ENCODE measurements around the gene MYO10.
"Not testable (repeated sequence)": the region's sequence is repeated elsewhere in the genome, so short reads cannot be mapped to it uniquely, and the experiment has no call there.

Gene MYO10

DNA sequence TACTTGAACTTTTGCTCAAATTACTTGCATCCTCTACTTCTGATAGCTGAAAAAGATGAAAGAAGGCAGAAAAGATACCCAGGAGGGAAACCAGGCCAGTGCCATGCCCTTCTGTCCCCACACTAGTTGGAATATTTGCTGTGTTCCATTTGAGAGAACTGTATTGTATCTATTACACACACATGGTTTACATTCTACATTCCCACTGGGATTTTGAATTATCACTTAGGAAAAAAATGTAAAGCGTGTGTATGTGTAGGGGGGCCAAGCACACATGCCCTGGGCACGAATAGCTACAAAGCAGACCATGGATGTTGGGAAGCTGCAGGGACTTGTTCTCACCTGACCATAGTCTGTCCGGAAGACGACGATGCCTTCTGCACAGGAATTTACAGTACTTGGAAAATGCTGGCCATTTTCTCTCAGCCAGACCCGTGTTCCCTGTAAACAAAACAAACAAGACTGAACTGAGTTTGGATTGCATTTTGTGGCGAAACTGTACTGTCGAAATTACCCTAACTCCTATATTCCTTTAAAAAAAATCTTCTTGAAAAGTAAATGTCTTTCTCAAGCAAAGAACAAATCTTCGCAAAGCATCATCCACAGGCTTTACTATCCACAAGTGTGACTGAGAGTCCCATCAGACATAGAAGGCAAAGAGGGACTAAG lies 58.7 kb downstream of the MYO10 start:
- Histone ChIP-seq H3K79me2 (ENCODE audit: insufficient read depth, low read depth) (no peaks in the 10 kb centered on the region), H3K27ac (no peak overlapping the region)

DNA sequence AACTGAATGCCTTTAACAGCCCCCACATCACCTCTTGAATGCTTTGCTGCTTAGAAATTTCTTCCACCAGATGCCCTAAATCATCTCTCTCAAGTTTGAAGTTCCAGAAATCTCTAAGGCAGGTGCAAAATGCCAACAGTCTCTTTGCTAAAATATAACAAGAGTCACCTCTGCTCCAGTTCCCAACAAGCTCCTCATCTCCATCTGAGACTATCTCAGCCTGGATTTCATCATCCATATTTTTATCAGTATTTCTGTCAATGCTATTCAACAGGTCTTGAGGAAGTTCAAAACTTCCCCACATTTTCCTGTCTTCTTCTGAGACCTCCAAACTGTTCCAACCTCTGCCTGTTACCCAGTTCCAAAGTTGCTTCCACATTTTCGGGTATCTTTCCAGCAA lies 61.7 kb downstream of the MYO10 start:
- not testable (repeated sequence) for H4K20me1 ChIP-seq (ENCODE audit: insufficient read depth); H3K4me3 ChIP-seq (IDR thresholded peaks at IDR 0.05; ENCODE audit: insufficient read depth, low read depth, low read length); H3K79me2 ChIP-seq (ENCODE audit: insufficient read depth, low read depth); H3K4me1 ChIP-seq (ENCODE audit: low read depth, poor library complexity, severe bottlenecking); H3K4me2 ChIP-seq; H3K36me3 ChIP-seq (ENCODE audit: insufficient read depth); H3K9ac ChIP-seq; H3K27ac ChIP-seq; H3K27me3 ChIP-seq (ENCODE audit: insufficient read depth, low read depth); H2AFZ ChIP-seq (ENCODE audit: low read depth)

More for the DNA sequence above, 58.7 kb downstream of the MYO10 start:
- no peaks in the 10 kb centered on the region for H3K27me3 ChIP-seq (ENCODE audit: insufficient read depth, low read depth)
- no peak overlapping the region for H3K9ac ChIP-seq
- no peaks in the 10 kb centered on the region for H3K4me1 ChIP-seq (ENCODE audit: low read depth, poor library complexity, severe bottlenecking)
- H4K20me1 ChIP-seq (ENCODE audit: insufficient read depth), result no peaks in the 10 kb centered on the region
- H3K4me2 ChIP-seq, result no peak overlapping the region
- H3K36me3 ChIP-seq (ENCODE audit: insufficient read depth), result no peaks in the 10 kb centered on the region
- TF ChIP-seq, protein P1, sequence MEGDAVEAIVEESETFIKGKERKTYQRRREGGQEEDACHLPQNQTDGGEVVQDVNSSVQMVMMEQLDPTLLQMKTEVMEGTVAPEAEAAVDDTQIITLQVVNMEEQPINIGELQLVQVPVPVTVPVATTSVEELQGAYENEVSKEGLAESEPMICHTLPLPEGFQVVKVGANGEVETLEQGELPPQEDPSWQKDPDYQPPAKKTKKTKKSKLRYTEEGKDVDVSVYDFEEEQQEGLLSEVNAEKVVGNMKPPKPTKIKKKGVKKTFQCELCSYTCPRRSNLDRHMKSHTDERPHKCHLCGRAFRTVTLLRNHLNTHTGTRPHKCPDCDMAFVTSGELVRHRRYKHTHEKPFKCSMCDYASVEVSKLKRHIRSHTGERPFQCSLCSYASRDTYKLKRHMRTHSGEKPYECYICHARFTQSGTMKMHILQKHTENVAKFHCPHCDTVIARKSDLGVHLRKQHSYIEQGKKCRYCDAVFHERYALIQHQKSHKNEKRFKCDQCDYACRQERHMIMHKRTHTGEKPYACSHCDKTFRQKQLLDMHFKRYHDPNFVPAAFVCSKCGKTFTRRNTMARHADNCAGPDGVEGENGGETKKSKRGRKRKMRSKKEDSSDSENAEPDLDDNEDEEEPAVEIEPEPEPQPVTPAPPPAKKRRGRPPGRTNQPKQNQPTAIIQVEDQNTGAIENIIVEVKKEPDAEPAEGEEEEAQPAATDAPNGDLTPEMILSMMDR (conservative IDR thresholded peaks at IDR 0.05; ENCODE audit: low read depth, low read length), result no peak
- no peak overlapping the region for H2AFZ ChIP-seq (ENCODE audit: low read depth)
- no peak overlapping the region for H3K4me3 ChIP-seq (IDR thresholded peaks at IDR 0.05; ENCODE audit: insufficient read depth, low read depth, low read length)

DNA sequence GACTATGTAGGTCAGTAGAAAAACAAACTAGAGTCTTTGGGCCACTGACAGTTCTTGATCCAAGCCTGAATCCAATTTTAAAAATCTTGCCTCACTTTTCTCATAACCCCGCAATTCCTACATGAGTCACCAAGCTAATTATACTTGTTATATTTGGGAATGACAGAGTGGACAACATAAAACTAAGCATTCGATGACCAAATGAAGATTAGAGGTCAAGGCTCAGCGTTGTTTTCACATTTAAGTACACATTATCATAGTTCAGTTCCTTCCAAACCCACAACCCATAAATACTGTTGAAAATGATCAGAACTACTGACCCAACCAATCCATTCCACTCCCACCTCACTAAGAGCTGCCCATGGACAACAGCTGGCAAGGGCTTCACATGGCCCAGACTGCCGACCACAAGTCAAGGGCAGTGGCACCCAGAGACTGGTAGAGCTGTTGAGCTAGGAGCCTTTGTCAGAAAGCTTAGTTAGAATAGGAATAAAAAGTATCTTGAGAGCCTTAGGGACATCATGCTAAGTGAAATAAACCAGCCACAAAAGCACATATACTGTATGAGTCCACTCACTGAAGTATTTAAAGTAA lies 64.2 kb downstream of the MYO10 start:
- Histone ChIP-seq H3K27me3 (ENCODE audit: insufficient read depth, low read depth) (no peaks in the 10 kb centered on the region), H2AFZ (ENCODE audit: low read depth) (no peak overlapping the region), H3K4me3 (IDR thresholded peaks at IDR 0.05; ENCODE audit: insufficient read depth, low read depth, low read length) (no peak overlapping the region), H4K20me1 (ENCODE audit: insufficient read depth) (no peaks in the 10 kb centered on the region), H3K4me1 (ENCODE audit: low read depth, poor library complexity, severe bottlenecking) (no peaks in the 10 kb centered on the region), H3K79me2 (ENCODE audit: insufficient read depth, low read depth) (no peaks in the 10 kb centered on the region), H3K4me2 (no peak overlapping the region), H3K9ac (no peak overlapping the region), H3K27ac (no peak overlapping the region), H3K36me3 (ENCODE audit: insufficient read depth) (no peaks in the 10 kb centered on the region)
- TF ChIP-seq, protein P1 (conservative IDR thresholded peaks at IDR 0.05; ENCODE audit: low read depth, low read length), result no peak

DNA sequence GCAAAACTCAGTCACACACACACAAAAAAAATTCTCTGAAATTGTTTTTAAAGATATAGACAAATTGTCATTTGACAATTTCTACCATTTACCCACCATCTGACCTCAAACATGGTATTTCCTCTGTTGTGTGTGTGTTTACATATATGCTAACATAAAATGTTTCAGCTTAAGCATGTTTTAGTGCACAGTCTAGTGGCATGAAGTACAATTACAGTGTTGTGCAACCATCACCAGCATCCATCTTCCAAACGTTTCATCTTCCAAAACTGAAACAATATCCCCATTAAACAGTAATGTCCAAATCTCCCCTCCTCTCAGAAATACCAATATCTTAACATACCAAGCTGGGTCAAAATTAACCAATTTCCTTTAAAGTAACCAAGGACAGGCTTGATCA lies 65.2 kb downstream of the MYO10 start:
- TF ChIP-seq, protein P1 (conservative IDR thresholded peaks at IDR 0.05; ENCODE audit: low read depth, low read length), result no peak
- Histone ChIP-seq H3K79me2 (ENCODE audit: insufficient read depth, low read depth) (no peaks in the 10 kb centered on the region), H2AFZ (ENCODE audit: low read depth) (no peak overlapping the region), H3K4me2 (no peak overlapping the region), H4K20me1 (ENCODE audit: insufficient read depth) (no peaks in the 10 kb centered on the region), H3K4me1 (ENCODE audit: low read depth, poor library complexity, severe bottlenecking) (no peaks in the 10 kb centered on the region), H3K4me3 (IDR thresholded peaks at IDR 0.05; ENCODE audit: insufficient read depth, low read depth, low read length) (no peak overlapping the region), H3K36me3 (ENCODE audit: insufficient read depth) (no peaks in the 10 kb centered on the region), H3K27me3 (ENCODE audit: insufficient read depth, low read depth) (no peaks in the 10 kb centered on the region), H3K9ac (no peak overlapping the region), H3K27ac (no peak overlapping the region)
